ENCODE measurements around the gene IGBP1.

The IGBP1 gene

DNA sequence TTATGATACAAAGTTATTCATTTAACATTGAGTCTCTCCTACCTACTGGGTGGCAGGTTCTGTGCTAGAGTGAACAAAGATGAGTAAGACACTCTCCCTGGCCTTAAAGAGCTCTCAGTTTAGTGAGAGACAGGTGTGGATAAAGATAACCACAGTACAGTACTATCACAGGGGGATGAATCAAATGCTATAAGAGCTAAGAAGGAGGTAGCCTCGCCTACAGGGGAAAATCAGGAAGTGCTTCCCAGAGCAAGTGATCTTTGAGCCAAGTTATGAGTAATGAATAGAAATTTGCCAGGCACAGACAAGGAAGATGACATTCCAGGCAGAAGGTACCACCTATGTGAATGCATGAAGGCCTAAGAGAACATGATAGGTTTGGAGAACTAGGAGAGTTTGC is 3.4 kb upstream of the IGBP1 start:
- no peaks in the 10 kb centered on the region for H3K9me3 ChIP-seq
- in situ Hi-C loops (cut with MboI; ENCODE audit: low sequenced_read_pairs) = no loop called here
- no peak overlapping the region for H3K4me3 ChIP-seq
- H3K27me3 ChIP-seq (ENCODE audit: low read depth) = no peaks in the 10 kb centered on the region
- H3K4me1 ChIP-seq = peaks cover 24% of the 10 kb centered on the region
- DNase-seq (ENCODE audit: low spot score in 2 of 2) = no peak
- H3K36me3 ChIP-seq (replicated peaks) = peaks cover 2% of the 10 kb centered on the region

DNA sequence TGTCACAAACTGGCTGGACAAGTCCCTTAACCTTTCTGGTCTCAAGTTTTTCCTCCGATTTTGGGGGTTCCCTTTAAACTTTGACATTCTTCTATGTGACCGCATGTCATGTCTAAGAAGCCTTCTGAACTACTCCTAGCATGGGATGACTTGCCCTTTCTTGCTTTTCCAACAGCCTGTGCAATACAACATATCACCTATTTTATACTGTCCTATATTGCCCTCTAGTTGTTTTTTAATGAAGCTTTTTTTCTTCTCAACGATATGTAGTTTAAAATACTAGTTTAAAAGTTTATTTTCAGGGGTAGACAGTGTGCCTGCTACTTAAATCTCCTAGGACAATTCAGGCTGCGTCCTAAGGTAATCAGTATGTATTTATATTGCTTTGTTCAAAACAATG is 1.0 kb upstream of the IGBP1 start:
- Histone ChIP-seq H3K4me1 (peaks cover 32% of the 10 kb centered on the region), H3K9me3 (no peaks in the 10 kb centered on the region), H3K4me3 (no peak overlapping the region), H3K27me3 (ENCODE audit: low read depth) (no peaks in the 10 kb centered on the region), H3K36me3 (replicated peaks) (peaks cover 22% of the 10 kb centered on the region)
- in situ Hi-C loops (cut with MboI; ENCODE audit: low sequenced_read_pairs) = no loop called here
- no peak for DNase-seq (ENCODE audit: low spot score in 2 of 2)

DNA sequence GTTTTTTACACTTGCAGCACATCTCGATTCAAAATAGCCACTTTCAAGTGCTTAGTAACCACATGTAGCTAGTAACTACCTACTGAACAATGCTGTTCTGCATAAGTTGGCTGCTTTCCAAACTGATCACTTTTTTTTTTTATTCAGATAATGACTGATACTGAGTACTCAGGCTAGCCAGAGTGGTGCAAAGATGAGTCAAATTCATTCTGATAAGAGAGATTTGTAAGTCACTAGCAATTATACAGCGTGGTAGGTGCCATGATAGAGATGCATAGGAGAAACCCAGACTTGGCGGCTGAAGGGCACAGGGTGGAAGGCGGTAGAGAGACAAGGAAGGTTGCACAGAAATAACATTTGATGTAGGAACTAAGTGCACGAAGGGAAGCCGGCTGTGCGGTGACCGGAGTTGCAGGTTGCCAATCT is 357 bp upstream of the IGBP1 start:
- in situ Hi-C loops (cut with MboI; ENCODE audit: low sequenced_read_pairs) = no loop called here
- Histone ChIP-seq H3K4me1 (peaks cover 32% of the 10 kb centered on the region), H3K9me3 (no peaks in the 10 kb centered on the region), H3K36me3 (replicated peaks) (peaks cover 24% of the 10 kb centered on the region), H3K27me3 (ENCODE audit: low read depth) (no peaks in the 10 kb centered on the region), H3K4me3 (peak overlapping the region; percentile 85)
- DNase-seq (ENCODE audit: low spot score in 2 of 2) = no peak

DNA sequence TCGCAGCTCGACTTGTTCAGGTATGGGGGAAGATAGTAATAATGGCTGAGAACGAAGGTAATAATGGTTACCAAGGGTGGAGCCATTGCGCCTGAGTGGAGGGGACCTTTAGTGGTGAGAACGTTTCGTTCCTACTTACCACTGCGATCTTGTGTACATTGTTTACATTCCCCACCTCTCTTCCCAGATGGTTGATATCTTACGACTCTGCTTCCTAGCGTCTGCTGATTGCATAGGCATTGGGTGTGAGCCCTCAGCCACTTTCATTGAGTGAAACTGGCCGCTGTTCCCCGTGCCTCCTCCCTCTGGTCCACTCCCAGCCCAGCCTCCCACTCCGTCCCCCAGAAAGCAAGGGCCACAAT is 850 bp downstream of the IGBP1 start:
- peak overlapping the region; percentile 85 for H3K4me3 ChIP-seq
- DNase-seq (ENCODE audit: low spot score in 2 of 2) = no peak
- in situ Hi-C loops (cut with MboI; ENCODE audit: low sequenced_read_pairs) = no loop called here
- H3K36me3 ChIP-seq (replicated peaks) = peaks cover 24% of the 10 kb centered on the region
- no peaks in the 10 kb centered on the region for H3K27me3 ChIP-seq (ENCODE audit: low read depth)
- H3K9me3 ChIP-seq = no peaks in the 10 kb centered on the region
- peaks cover 26% of the 10 kb centered on the region for H3K4me1 ChIP-seq

DNA sequence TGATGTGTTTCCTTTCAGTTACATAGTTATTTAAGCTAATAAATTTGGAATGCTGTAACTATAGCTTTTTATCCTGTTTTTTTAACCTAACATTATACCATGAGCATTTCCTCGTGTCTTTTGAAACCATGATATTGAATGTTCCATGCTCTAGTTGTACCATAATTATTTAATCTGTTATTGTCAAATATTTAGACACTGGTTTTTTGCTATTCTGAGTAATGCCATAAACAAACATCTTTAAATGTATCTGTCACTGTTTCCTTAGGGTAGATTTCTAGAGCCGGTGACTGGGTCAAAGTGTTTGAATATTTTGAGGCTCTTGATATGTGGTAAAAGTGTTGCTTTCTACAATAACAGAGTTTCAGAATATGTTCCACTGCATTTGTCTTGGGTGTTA is 5.4 kb downstream of the IGBP1 start:
- Histone ChIP-seq H3K4me1 (peaks cover 11% of the 10 kb centered on the region), H3K36me3 (replicated peaks) (peaks cover 45% of the 10 kb centered on the region), H3K4me3 (no peak overlapping the region), H3K9me3 (no peaks in the 10 kb centered on the region), H3K27me3 (ENCODE audit: low read depth) (no peaks in the 10 kb centered on the region)
- in situ Hi-C loops (cut with MboI; ENCODE audit: low sequenced_read_pairs) = no loop called here
- DNase-seq (ENCODE audit: low spot score in 2 of 2) = no peak

DNA sequence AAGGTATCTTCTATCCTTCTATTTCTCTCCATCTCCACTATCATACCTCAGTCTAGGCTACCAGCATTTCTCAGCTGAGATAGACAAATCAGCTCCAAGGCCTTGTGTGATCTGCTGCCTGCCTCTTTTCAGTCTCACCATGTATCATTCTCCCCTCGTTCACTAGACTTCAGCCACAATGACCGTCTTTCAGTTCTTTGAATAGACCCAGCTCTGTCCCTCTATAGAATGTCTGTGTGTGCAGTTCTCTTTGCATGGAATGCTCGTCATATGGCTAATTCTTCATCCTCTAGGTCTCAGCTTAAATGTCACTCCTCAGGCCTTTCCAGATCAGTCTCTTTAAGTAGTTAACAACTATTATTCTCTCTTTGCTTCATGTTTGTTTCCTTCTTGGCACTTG is 6.5 kb downstream of the IGBP1 start:
- Histone ChIP-seq H3K9me3 (no peaks in the 10 kb centered on the region), H3K36me3 (replicated peaks) (peaks cover 44% of the 10 kb centered on the region), H3K4me3 (no peak overlapping the region), H3K4me1 (peaks cover 8% of the 10 kb centered on the region), H3K27me3 (ENCODE audit: low read depth) (no peaks in the 10 kb centered on the region)
- in situ Hi-C loops (cut with MboI; ENCODE audit: low sequenced_read_pairs) = no loop called here
- no peak for DNase-seq (ENCODE audit: low spot score in 2 of 2)

DNA sequence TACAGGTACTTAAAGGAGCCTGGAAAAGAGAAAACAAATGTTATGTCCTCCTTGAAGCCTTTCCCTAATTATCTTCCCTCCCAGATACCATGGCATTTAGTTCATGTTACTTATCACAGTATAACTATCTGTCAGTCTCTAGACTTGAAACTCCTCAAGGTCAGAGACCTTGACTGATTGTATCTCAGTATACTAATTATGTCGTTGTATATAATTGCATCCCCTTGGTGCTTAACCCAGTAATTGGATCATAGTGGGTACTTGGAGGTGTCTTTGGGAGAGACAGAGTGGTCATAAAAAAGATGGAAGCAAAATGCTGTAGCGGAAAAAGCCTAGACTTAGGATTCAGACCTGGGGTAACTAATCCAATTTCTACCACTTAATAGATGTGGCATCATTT is 8.1 kb downstream of the IGBP1 start:
- in situ Hi-C loops (cut with MboI; ENCODE audit: low sequenced_read_pairs) = no loop called here
- no peak for DNase-seq (ENCODE audit: low spot score in 2 of 2)
- Histone ChIP-seq H3K36me3 (replicated peaks) (peaks cover 35% of the 10 kb centered on the region), H3K9me3 (no peaks in the 10 kb centered on the region), H3K27me3 (ENCODE audit: low read depth) (no peaks in the 10 kb centered on the region), H3K4me1 (no peaks in the 10 kb centered on the region), H3K4me3 (no peak overlapping the region)

DNA sequence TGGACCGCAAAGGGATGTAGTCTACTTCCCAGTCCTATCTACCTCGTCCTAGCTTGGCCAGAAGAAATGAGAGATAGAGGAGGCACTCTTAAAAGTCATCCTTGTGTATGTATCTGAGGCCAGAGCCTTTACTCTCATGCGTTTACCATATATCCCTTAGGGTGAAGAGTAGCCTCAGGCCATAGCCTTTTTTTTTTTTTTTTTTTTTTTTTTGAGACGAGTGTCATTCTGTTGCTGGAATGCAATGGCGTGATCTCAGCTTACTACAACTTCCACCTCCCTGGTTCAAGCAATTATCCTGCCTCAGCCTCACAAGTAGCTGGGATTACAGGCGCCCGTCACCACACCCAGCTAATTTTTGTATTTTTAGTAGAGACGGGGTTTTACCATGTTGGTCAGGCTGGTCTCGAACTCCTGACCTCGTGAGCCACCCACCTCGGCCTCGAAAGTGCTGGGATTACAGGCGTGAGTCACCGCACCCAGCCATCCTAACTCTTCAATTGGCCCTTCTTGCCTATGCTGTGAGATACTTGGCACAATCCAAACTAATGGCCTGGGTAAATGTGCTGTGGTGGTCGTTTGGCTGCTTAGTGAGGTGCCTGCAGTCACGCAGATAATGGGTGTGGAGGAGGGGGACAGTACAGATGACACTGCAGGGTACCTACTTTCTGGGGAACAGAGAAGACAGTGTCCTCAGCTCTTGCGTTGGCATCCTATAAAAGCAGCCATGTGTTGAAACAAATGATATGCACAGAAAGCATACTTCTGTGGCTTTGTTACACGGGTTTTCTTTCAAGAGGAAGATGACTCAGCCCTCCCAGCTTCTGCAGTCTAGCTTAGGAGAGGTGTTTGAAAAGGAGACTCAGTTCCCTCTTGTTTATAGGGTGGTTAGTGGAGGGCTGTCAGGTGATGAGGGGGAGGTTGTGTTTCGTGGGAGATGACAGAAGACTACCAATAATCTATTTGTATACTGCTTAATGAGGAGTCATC is 33.6 kb downstream of the IGBP1 start:
- Histone ChIP-seq H3K27me3 (ENCODE audit: low read depth) (no peaks in the 10 kb centered on the region), H3K36me3 (replicated peaks) (peaks cover 16% of the 10 kb centered on the region), H3K4me3 (no peak overlapping the region), H3K4me1 (peaks cover 45% of the 10 kb centered on the region), H3K9me3 (no peaks in the 10 kb centered on the region)
- peak; percentile 63 to 82 for DNase-seq (ENCODE audit: low spot score in 2 of 2)
- in situ Hi-C loops (cut with MboI; ENCODE audit: low sequenced_read_pairs) = no loop called here

DNA sequence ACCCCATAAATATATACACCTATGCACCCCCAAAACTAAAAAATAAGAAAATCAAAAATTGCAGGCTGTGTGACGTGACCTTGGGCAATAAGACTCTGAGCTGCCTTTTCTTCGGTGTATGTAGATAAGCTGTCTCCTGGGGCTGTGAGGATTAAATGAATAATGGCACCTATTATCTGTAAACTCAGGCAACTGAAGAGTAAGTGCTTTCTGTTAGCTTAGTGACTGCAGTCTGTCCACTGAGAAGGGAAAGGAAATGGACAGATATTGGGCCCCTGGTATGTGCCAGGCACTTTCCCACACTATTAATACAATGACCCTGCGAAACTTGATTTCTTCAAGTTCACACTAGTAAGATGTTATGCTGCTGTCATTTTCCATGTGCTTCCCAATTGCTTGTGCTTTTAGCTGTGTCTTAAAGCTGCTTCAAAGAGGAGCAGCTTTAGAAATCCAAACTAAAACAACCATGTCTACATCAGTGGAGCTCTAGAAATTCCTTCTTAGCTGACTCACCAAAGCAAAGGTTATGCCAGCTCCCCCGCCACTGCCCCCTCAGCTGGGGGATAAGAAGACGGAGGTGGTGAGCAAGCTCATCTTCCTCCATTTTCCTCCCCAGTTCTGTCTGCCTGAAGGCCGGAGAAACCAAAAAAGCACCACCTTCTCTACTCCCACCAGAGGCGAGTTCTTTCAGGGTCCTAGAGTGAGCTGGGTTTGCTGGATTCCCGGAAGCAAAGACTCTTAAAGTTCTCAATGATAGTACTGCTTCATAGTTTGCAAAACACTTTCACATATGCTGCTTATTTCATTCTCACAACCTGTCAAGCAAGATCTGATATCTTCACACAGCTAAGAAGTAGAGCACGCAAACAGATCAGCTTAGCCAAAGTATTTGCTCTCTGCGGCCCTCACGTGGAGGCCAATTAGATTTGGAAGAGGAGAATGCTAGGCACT is 35.3 kb downstream of the IGBP1 start:
- Histone ChIP-seq H3K9me3 (no peaks in the 10 kb centered on the region), H3K4me3 (peak overlapping the region; percentile 11; the same call in 1 of the 2 replicates), H3K36me3 (replicated peaks) (peaks cover 11% of the 10 kb centered on the region), H3K27me3 (ENCODE audit: low read depth) (no peaks in the 10 kb centered on the region), H3K4me1 (peaks cover 61% of the 10 kb centered on the region)
- in situ Hi-C loops (cut with MboI; ENCODE audit: low sequenced_read_pairs) = no loop called here
- DNase-seq (ENCODE audit: low spot score in 2 of 2) = peak; percentile 56 to 87

DNA sequence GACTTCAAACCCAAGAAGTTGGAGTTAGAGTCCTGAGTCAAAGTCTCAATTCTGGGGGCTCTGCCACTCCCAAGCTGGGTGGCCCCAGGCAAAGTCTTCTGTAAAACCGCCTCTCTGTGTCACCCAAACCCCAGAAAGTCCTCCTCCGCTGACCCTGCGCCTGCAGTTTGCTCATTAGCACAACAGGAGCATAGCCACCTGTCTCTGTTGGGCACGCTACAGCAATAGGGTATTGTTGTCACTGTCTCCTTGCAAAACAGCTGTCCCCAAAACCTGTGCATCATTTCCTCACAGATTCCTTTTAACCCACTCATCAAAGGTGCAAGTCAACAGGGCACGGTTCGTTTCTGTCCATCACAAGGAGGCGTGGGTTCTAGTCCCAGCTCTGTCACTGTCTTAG is 36.0 kb downstream of the IGBP1 start:
- Histone ChIP-seq H3K36me3 (replicated peaks) (peaks cover 11% of the 10 kb centered on the region), H3K4me3 (no peak overlapping the region), H3K4me1 (peaks cover 69% of the 10 kb centered on the region), H3K27me3 (ENCODE audit: low read depth) (no peaks in the 10 kb centered on the region), H3K9me3 (no peaks in the 10 kb centered on the region)
- peak in 1 of 2 experiments; percentile 10 for DNase-seq (ENCODE audit: low spot score in 2 of 2)
- in situ Hi-C loops (cut with MboI; ENCODE audit: low sequenced_read_pairs) = no loop called here

DNA sequence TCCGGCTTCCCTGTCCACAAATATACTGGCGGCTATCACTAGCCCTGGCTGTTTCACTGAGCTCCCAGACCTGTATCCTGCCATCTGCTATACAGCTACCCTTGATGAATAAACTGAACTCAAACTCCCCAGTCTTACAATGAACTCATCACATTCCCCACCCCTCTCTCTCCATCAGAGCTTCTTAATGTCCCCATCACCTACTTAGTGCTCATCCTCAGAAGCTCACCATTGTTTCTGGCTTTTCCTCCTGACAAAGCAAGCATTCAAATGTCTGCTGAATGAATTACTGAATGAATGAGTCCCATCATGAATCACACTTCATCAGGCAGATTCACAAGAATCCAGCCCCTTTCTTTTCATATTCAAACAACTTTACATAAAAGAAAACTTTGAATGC is 38.4 kb downstream of the IGBP1 start:
- Histone ChIP-seq H3K9me3 (no peaks in the 10 kb centered on the region), H3K4me1 (peaks cover 66% of the 10 kb centered on the region), H3K36me3 (replicated peaks) (no peaks in the 10 kb centered on the region), H3K4me3 (no peak overlapping the region), H3K27me3 (ENCODE audit: low read depth) (no peaks in the 10 kb centered on the region)
- peak; percentile 78 to 99 for DNase-seq (ENCODE audit: low spot score in 2 of 2)
- in situ Hi-C loops (cut with MboI; ENCODE audit: low sequenced_read_pairs) = no loop called here

DNA sequence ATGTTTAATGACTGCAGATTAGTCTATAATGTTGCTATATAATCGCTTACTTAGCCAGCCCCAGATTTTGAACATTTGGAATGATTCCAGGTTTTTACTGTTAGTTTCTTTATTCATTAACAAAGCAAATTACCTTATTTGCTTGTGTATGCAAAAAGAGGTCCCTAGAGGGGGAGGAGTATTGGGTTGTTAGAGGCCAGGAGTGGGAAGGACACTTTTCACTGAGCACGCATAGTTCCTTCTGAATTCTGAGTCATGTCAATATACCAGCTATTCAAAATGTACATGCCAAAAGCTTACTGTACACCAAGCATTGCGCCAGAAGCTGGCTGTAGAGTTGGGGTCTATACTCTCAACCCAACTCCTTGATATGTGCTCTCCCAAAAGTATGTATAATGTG is 39.0 kb downstream of the IGBP1 start:
- Histone ChIP-seq H3K4me1 (peaks cover 66% of the 10 kb centered on the region), H3K27me3 (ENCODE audit: low read depth) (no peaks in the 10 kb centered on the region), H3K9me3 (no peaks in the 10 kb centered on the region), H3K4me3 (no peak overlapping the region), H3K36me3 (replicated peaks) (no peaks in the 10 kb centered on the region)
- in situ Hi-C loops (cut with MboI; ENCODE audit: low sequenced_read_pairs) = no loop called here
- peak; percentile 52 to 74 for DNase-seq (ENCODE audit: low spot score in 2 of 2)

DNA sequence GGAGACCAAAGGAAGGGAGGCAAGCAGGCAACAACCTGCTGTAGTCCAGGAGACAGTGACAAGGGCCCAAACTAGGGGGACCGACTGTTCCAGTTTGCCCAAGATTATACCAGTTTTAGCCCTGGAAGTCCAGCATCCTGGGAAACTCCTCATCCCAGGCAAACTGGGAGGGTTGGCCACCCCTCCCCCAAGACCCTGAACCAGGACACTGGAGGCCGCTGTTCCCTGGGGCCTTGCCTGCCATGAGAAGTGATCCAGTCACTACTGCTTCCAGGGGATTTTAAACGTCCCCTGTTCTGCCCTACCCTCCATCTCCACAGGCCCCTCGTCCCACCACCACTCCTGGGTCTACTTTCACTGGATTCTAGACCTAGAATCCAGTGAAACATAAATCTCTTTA is 39.7 kb downstream of the IGBP1 start:
- Histone ChIP-seq H3K27me3 (ENCODE audit: low read depth) (no peaks in the 10 kb centered on the region), H3K4me3 (no peak overlapping the region), H3K4me1 (peaks cover 62% of the 10 kb centered on the region), H3K36me3 (replicated peaks) (no peaks in the 10 kb centered on the region), H3K9me3 (no peaks in the 10 kb centered on the region)
- in situ Hi-C loops (cut with MboI; ENCODE audit: low sequenced_read_pairs) = no loop called here
- peak in 1 of 2 experiments; percentile 42 for DNase-seq (ENCODE audit: low spot score in 2 of 2)

DNA sequence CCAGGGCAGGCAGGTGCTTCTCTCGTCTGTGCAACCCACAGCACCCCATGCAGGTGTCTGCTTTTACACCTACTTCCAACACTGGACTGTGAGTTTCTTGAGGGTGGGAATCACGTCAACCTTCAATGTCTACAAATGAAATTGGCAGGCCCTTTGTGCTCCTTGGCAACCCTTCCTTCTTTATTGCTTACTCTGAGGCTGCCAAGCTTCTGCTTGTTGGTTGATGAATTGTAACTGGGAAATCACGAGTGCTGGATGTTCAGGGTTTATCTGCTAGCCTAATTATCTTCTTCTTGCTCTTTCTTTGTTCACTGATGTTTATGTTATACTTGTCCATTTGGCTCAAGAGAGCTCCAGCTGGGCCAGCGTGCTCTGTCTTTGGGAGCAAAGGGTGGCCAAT is 41.5 kb downstream of the IGBP1 start:
- in situ Hi-C loops (cut with MboI; ENCODE audit: low sequenced_read_pairs) = no loop called here
- DNase-seq (ENCODE audit: low spot score in 2 of 2) = no peak
- Histone ChIP-seq H3K4me1 (peaks cover 46% of the 10 kb centered on the region), H3K4me3 (no peak overlapping the region), H3K9me3 (no peaks in the 10 kb centered on the region), H3K27me3 (ENCODE audit: low read depth) (no peaks in the 10 kb centered on the region), H3K36me3 (replicated peaks) (no peaks in the 10 kb centered on the region)
